Uterus (tissue), 4 donors: ENCODE results near the gene INSYN2B. TPM values are rescaled to one million over a fixed set of nuclear protein-coding genes. Genes with fewer than 3 reads are reported as not detected.

Experiments used
- DNase-seq, 2 donors: peaks; one replicate each; pipeline ENCODE4 v3.0.0-alpha.2; 2019 to 2020
- H3K27ac ChIP-seq, 2 donors: fragments of 200-600 bp; sonication (generic); 1 replicate in 1 of 2; 2 replicates in 1 of 2; pipeline ENCODE4 v1.5.1; 2016 to 2018
- H3K27me3 ChIP-seq, 2 donors: fragments of 200-600 bp; sonication (generic); one replicate each; pipeline ENCODE4 v1.5.1; 2018 to 2019; ENCODE audit warnings: control low read depth in 1 of 2
- H3K36me3 ChIP-seq, 2 donors: fragments of 200-600 bp; sonication (generic); one replicate each; pipeline ENCODE4 v1.5.1; 2019; ENCODE audit warnings: control low read depth in 1 of 2
- H3K4me1 ChIP-seq, 2 donors: fragments of 200-600 bp; sonication (generic); one replicate each; pipeline ENCODE4 v1.5.1; 2018 to 2019; ENCODE audit warnings: control low read depth in 1 of 2
- H3K4me3 ChIP-seq, 2 donors: fragments of 200-600 bp; sonication (generic); 1 replicate in 1 of 2; 2 replicates in 1 of 2; pipeline ENCODE4 v1.5.1; 2018 to 2019; ENCODE audit warnings: mild to moderate bottlenecking in 1 of 2
- H3K9me3 ChIP-seq, 2 donors: fragments of 200-600 bp; sonication (generic); one replicate each; pipeline ENCODE4 v1.5.1; 2019; ENCODE audit warnings: control low read depth in 1 of 2
- CTCF ChIP-seq, 4 experiments: fragments of 200-600 bp in 2 of 4; fragments of 450-650 bp in 2 of 4; sonication (generic) in 2 of 4; IDR thresholded peaks; one replicate each; pipeline ENCODE4 v1.5.1; 2016 to 2019; ENCODE audit warnings: antibody characterized with exemption in 4 of 4, mild to moderate bottlenecking in 2 of 4, moderate library complexity in 1 of 4
- POLR2A ChIP-seq, 2 donors: fragments of 450-650 bp; IDR thresholded peaks; one replicate each; pipeline ENCODE4 v1.6.1; 2016; ENCODE audit warnings: antibody characterized with exemption in 2 of 2, mild to moderate bottlenecking in 1 of 2, moderate library complexity in 1 of 2
- intact Hi-C: fragments of 100-400 bp; cut with DNase I; formaldehyde crosslinking; loops from one replicate; pipeline ENCODE4 v1.15.1; 2023; ENCODE audit warnings: low total_unique reads
- total RNA-seq, 4 donors: library from RNA; depleted of rRNA in 3 of 4; stranded (reverse); fragments of >200 nt in 3 of 4; gene quantifications; one replicate each; pipeline versions ENCODE4 v1.1.0 to v1.2.4, GENCODE V29; 2014 to 2023
- donor health status: DM: yes; HTN: yes; CAD: no.

The INSYN2B gene
- total RNA-seq, 4 donors from 2014 or later, result 0.34 to 2.4 TPM; not detected in 2

- H3K27me3 ChIP-seq, result no peaks in the 10 kb centered on the region
- no peaks in the 10 kb centered on the region for H3K9me3 ChIP-seq
- H3K36me3 ChIP-seq, result no peaks in the 10 kb centered on the region
- H3K27ac ChIP-seq, result no peak overlapping the region
- intact Hi-C loops, result no loop called here
- no peak for DNase-seq
- H3K4me1 ChIP-seq, result no peaks in the 10 kb centered on the region
- no peak overlapping the region for H3K4me3 ChIP-seq
- no peak for TF ChIP-seq CTCF (IDR thresholded peaks at IDR 0.05)
- TF ChIP-seq POLR2A (IDR thresholded peaks at IDR 0.05), result no peak
Observed at GRCh38 chr5:169874621-169875020, 105.7 kb downstream of the INSYN2B start.

- Histone ChIP-seq H3K27ac (no peak overlapping the region), H3K36me3 (no peaks in the 10 kb centered on the region), H3K27me3 (no peaks in the 10 kb centered on the region), H3K4me3 (no peak overlapping the region), H3K9me3 (no peaks in the 10 kb centered on the region), H3K4me1 (no peaks in the 10 kb centered on the region)
- DNase-seq, result peak; percentile 18 to 55
- no peak for TF ChIP-seq POLR2A (IDR thresholded peaks at IDR 0.05)
- no peak for TF ChIP-seq CTCF (IDR thresholded peaks at IDR 0.05)
- intact Hi-C loops, result no loop called here
Observed at GRCh38 chr5:169873642-169874041, 106.7 kb downstream of the INSYN2B start.

GRCh38 chr5:169871826-169872490, 108.3 kb downstream of the INSYN2B start:
- TF ChIP-seq POLR2A (IDR thresholded peaks at IDR 0.05) (no peak), CTCF (IDR thresholded peaks at IDR 0.05) (no peak)
- H3K27me3 ChIP-seq, result no peaks in the 10 kb centered on the region
- H3K4me3 ChIP-seq, result no peak overlapping the region
- no peak for DNase-seq
- no peaks in the 10 kb centered on the region for H3K36me3 ChIP-seq
- no peaks in the 10 kb centered on the region for H3K4me1 ChIP-seq
- no peaks in the 10 kb centered on the region for H3K9me3 ChIP-seq
- no peak overlapping the region for H3K27ac ChIP-seq
- intact Hi-C loops, result no loop called here

GRCh38 chr5:169870211-169870610, 110.1 kb downstream of the INSYN2B start:
- intact Hi-C loops, result no loop called here
- H3K36me3 ChIP-seq, result no peaks in the 10 kb centered on the region
- no peak overlapping the region for H3K4me3 ChIP-seq
- TF ChIP-seq CTCF (IDR thresholded peaks at IDR 0.05) (no peak), POLR2A (IDR thresholded peaks at IDR 0.05) (no peak)
- H3K9me3 ChIP-seq, result no peaks in the 10 kb centered on the region
- no peak overlapping the region for H3K27ac ChIP-seq
- no peaks in the 10 kb centered on the region for H3K27me3 ChIP-seq
- no peak for DNase-seq
- H3K4me1 ChIP-seq, result no peaks in the 10 kb centered on the region

GRCh38 chr5:169869066-169869465, 111.2 kb downstream of the INSYN2B start:
- no peak for DNase-seq
- H3K4me1 ChIP-seq, result no peaks in the 10 kb centered on the region
- TF ChIP-seq POLR2A (IDR thresholded peaks at IDR 0.05), result no peak
- TF ChIP-seq CTCF (IDR thresholded peaks at IDR 0.05), result no peak
- H3K27me3 ChIP-seq, result no peaks in the 10 kb centered on the region
- intact Hi-C loops, result no loop called here
- H3K27ac ChIP-seq, result no peak overlapping the region
- no peaks in the 10 kb centered on the region for H3K36me3 ChIP-seq
- H3K9me3 ChIP-seq, result no peaks in the 10 kb centered on the region
- H3K4me3 ChIP-seq, result no peak overlapping the region
